Stimulated activated CD4-positive, alpha-beta T cell treated with anti-CD3 and anti-CD28 coated beads, TNF-alpha, amount 100 ng/mL, for 24 hours (primary cell): ENCODE results near the gene PLP2.
"Not testable (repeated sequence)": the region's sequence is repeated elsewhere in the genome, so short reads cannot be mapped to it uniquely, and the experiment has no call there.

Source experiments
- DNase-seq, 3 experiments: peaks; one replicate each; pipeline ENCODE4 v3.0.0-alpha.2; 2020; ENCODE audit warnings: low read depth in 3 of 3

The PLP2 gene

GRCh38 chrX:49163555-49164419 is 7.9 kb upstream of the PLP2 start:
- DNase-seq, result peak; percentile 46 to 73 (median 57)

- DNase-seq, result no peak
These were observed 6.9 kb upstream of the PLP2 start for GRCh38 chrX:49164589-49165360.

- DNase-seq, result peak; percentile 22 to 63 (median 51)
These were observed 5.5 kb upstream of the PLP2 start for GRCh38 chrX:49165901-49166881.

GRCh38 chrX:49166914-49167739 is 4.6 kb upstream of the PLP2 start:
- DNase-seq, result peak in 2 of 3 experiments; percentile 28 to 69

- DNase-seq, result no peak
These were observed 4.0 kb upstream of the PLP2 start for GRCh38 chrX:49167740-49168108.

GRCh38 chrX:49172280-49172780 is 632 bp downstream of the PLP2 start:
- DNase-seq, result peak; percentile 34 to 76 (median 42)

GRCh38 chrX:49173544-49173943 is 1.8 kb downstream of the PLP2 start:
- not testable (repeated sequence) for DNase-seq

- DNase-seq, result no peak
These were observed 3.0 kb downstream of the PLP2 start for GRCh38 chrX:49174723-49175122.

GRCh38 chrX:49175435-49176274 is 4.0 kb downstream of the PLP2 start:
- no peak for DNase-seq

- no peak for DNase-seq
These were observed 5.0 kb downstream of the PLP2 start for GRCh38 chrX:49176421-49177326.

GRCh38 chrX:49177338-49177833 is 5.7 kb downstream of the PLP2 start:
- DNase-seq, result no peak

- DNase-seq, result no peak
These were observed 6.3 kb downstream of the PLP2 start for GRCh38 chrX:49177873-49178480.

- DNase-seq, result no peak
These were observed 6.8 kb downstream of the PLP2 start for GRCh38 chrX:49178537-49178936.

GRCh38 chrX:49179358-49179757 is 7.7 kb downstream of the PLP2 start:
- no peak for DNase-seq

- no peak for DNase-seq
These were observed 12.1 kb downstream of the PLP2 start for GRCh38 chrX:49183701-49184281.

GRCh38 chrX:49184294-49185281 is 12.9 kb downstream of the PLP2 start:
- peak in 1 of 3 experiments; percentile 48 for DNase-seq
